GM19372 (cell line): ENCODE data around the gene DPEP3.
"Not testable (repeated sequence)": the region's sequence is repeated elsewhere in the genome, so short reads cannot be mapped to it uniquely, and the experiment has no call there.

Source experiments
- ATAC-seq: cut with Tn5 transposase; IDR thresholded peaks from one replicate; pipeline ENCODE4 v1.9.1; 2021; ENCODE audit warnings: mild to moderate bottlenecking, low read depth, moderate library complexity; ENCODE audit not compliant: unreplicated experiment

DPEP3 gene

GRCh38 chr16:67979955-67980678 lies at the start of gene DPEP3:
Gene DPEP3 (minus strand): TSS chr16:67980499. CDS start chr16:67980380, 119 bp downstream.
- no peak for ATAC-seq

GRCh38 chr16:68028996-68029395 lies 48.7 kb upstream of the DPEP3 start:
- ATAC-seq: no peak

- ATAC-seq: peak; percentile 77
These were observed 42.6 kb upstream of the DPEP3 start, which contains the start of the genes DDX28 and DUS2 for GRCh38 chr16:68022728-68023537. Gene DDX28 (minus strand): TSS chr16:68023232. CDS start chr16:68023202, 30 bp downstream. Gene DUS2 (plus strand): TSS chr16:68023284. CDS start chr16:68038024, 14,740 bp downstream.

- ATAC-seq: no peak
These were observed 42.0 kb upstream of the DPEP3 start for GRCh38 chr16:68022278-68022727.

- ATAC-seq: no peak
These were observed 41.2 kb upstream of the DPEP3 start for GRCh38 chr16:68021490-68021889.

- ATAC-seq: no peak
These were observed 38.9 kb upstream of the DPEP3 start for GRCh38 chr16:68019167-68019680.

- no peak for ATAC-seq
These were observed 35.4 kb upstream of the DPEP3 start, which contains the start of gene DPEP2NB for GRCh38 chr16:68015681-68016080. Gene DPEP2NB (minus strand): TSS chr16:68015911. CDS start chr16:68015770, 141 bp downstream.

GRCh38 chr16:68013440-68013839 lies 33.1 kb upstream of the DPEP3 start:
- no peak for ATAC-seq

GRCh38 chr16:68009872-68010271 lies 29.6 kb upstream of the DPEP3 start:
- ATAC-seq: not testable (repeated sequence)

GRCh38 chr16:68009157-68009735 lies 28.9 kb upstream of the DPEP3 start:
- no peak for ATAC-seq

GRCh38 chr16:68005786-68006286 lies 25.5 kb upstream of the DPEP3 start:
- no peak for ATAC-seq

GRCh38 chr16:68005211-68005610 lies 24.9 kb upstream of the DPEP3 start:
- no peak for ATAC-seq

GRCh38 chr16:68003031-68003430 lies 22.7 kb upstream of the DPEP3 start:
- ATAC-seq: no peak

- no peak for ATAC-seq
These were observed 20.2 kb upstream of the DPEP3 start for GRCh38 chr16:68000450-68000849.

GRCh38 chr16:67999985-68000384 lies 19.7 kb upstream of the DPEP3 start:
- ATAC-seq: no peak

- ATAC-seq: not testable (repeated sequence)
These were observed 18.7 kb upstream of the DPEP3 start, which contains the start of gene DPEP2 for GRCh38 chr16:67998779-67999688. Gene DPEP2 (minus strand): TSS chr16:67999484. CDS start chr16:67993212, 6,272 bp downstream.

GRCh38 chr16:67998231-67998778 lies 18.0 kb upstream of the DPEP3 start:
- not testable (repeated sequence) for ATAC-seq

- no peak for ATAC-seq
These were observed 16.4 kb upstream of the DPEP3 start for GRCh38 chr16:67996666-67997065.

GRCh38 chr16:67995423-67995822 lies 15.1 kb upstream of the DPEP3 start:
- ATAC-seq: no peak
